Gastroesophageal sphincter (tissue), 3 donors: Measurements from ENCODE around the gene RAP1GAP2.
"Not testable (repeated sequence)": the region's sequence is repeated elsewhere in the genome, so short reads cannot be mapped to it uniquely, and the experiment has no call there.

Experiments
- EP300 ChIP-seq: sonication (generic); formaldehyde crosslinking; IDR thresholded peaks from one replicate; pipeline ENCODE4 v1.6.1; 2017; ENCODE audit warnings: antibody characterized with exemption, mild to moderate bottlenecking
- TF ChIP-seq, protein P1 (sequence below), 4 experiments: fragments of 200-600 bp in 2 of 4; fragments of 450-650 bp in 2 of 4; sonication (generic) in 1 of 4; IDR thresholded peaks; one replicate each; pipeline ENCODE4 v1.5.1; 2017 to 2019; ENCODE audit warnings: antibody characterized with exemption in 4 of 4, mild to moderate bottlenecking in 2 of 4, moderate library complexity in 2 of 4

DNA sequence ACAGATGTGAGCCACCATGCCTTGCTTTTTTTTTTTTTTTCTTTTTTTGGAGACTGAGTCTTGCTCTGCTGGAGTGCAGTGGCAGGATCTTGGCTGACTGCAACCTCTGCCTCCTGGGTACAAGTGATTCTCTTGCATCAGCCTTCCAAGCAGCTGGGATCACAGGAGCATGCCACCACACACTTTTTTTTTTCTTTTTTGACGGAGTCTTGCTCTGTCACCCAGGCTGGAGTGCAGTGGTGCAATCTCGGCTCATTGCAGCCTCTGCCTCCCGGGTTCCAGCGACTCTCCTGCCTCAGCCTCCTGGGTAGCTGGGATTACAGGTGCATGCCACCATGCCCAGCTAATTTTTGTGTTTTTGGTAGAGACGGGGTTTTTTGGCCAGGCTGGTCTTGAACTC lies 23.1 kb downstream of the RAP1GAP2 start:
- TF ChIP-seq, protein P1, sequence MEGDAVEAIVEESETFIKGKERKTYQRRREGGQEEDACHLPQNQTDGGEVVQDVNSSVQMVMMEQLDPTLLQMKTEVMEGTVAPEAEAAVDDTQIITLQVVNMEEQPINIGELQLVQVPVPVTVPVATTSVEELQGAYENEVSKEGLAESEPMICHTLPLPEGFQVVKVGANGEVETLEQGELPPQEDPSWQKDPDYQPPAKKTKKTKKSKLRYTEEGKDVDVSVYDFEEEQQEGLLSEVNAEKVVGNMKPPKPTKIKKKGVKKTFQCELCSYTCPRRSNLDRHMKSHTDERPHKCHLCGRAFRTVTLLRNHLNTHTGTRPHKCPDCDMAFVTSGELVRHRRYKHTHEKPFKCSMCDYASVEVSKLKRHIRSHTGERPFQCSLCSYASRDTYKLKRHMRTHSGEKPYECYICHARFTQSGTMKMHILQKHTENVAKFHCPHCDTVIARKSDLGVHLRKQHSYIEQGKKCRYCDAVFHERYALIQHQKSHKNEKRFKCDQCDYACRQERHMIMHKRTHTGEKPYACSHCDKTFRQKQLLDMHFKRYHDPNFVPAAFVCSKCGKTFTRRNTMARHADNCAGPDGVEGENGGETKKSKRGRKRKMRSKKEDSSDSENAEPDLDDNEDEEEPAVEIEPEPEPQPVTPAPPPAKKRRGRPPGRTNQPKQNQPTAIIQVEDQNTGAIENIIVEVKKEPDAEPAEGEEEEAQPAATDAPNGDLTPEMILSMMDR (IDR thresholded peaks at IDR 0.05): not testable (repeated sequence)
- TF ChIP-seq EP300: not testable (repeated sequence)
